ENCODE results near the gene WASF3. TPM values are rescaled to one million over a fixed set of nuclear protein-coding genes. Genes with fewer than 3 reads are reported as not detected.
A peak's percentile ranks its signal among the peaks of the same experiment; 100 is the strongest.
"Not testable (repeated sequence)": the region's sequence is repeated elsewhere in the genome, so short reads cannot be mapped to it uniquely, and the experiment has no call there.

WASF3 gene
- total RNA-seq, 1 donor from 2014 or later: 20.0 TPM

- Mint-ChIP-seq H3K9me3 (ENCODE audit: unreplicated experiment) (peaks cover 25% of the 10 kb centered on the region), H3K4me3 (ENCODE audit: unreplicated experiment) (no peak overlapping the region), H3K36me3 (ENCODE audit: unreplicated experiment) (peaks cover 28% of the 10 kb centered on the region), H3K27me3 (ENCODE audit: unreplicated experiment) (no peaks in the 10 kb centered on the region), H3K4me1 (ENCODE audit: unreplicated experiment) (peaks cover 4% of the 10 kb centered on the region), H3K27ac (ENCODE audit: unreplicated experiment) (no peak overlapping the region)
- DNase-seq (ENCODE audit: extremely low spot score, unreplicated experiment): no peak
- no peak for TF ChIP-seq CTCF (IDR thresholded peaks at IDR 0.05)
Observed at GRCh38 chr13:26626271-26626670, 68.8 kb downstream of the WASF3 start.

GRCh38 chr13:26628706-26629105 lies 71.2 kb downstream of the WASF3 start:
- no peak for DNase-seq (ENCODE audit: extremely low spot score, unreplicated experiment)
- H3K4me3 Mint-ChIP-seq (ENCODE audit: unreplicated experiment): no peak overlapping the region
- H3K4me1 Mint-ChIP-seq (ENCODE audit: unreplicated experiment): peaks cover 4% of the 10 kb centered on the region
- H3K27ac Mint-ChIP-seq (ENCODE audit: unreplicated experiment): no peak overlapping the region
- no peaks in the 10 kb centered on the region for H3K27me3 Mint-ChIP-seq (ENCODE audit: unreplicated experiment)
- peak; percentile 21 for TF ChIP-seq CTCF (IDR thresholded peaks at IDR 0.05)
- peaks cover 19% of the 10 kb centered on the region for H3K36me3 Mint-ChIP-seq (ENCODE audit: unreplicated experiment)
- peaks cover 23% of the 10 kb centered on the region for H3K9me3 Mint-ChIP-seq (ENCODE audit: unreplicated experiment)

- Mint-ChIP-seq H3K4me1 (ENCODE audit: unreplicated experiment) (peaks cover 4% of the 10 kb centered on the region), H3K36me3 (ENCODE audit: unreplicated experiment) (peaks cover 17% of the 10 kb centered on the region), H3K9me3 (ENCODE audit: unreplicated experiment) (peaks cover 23% of the 10 kb centered on the region), H3K4me3 (ENCODE audit: unreplicated experiment) (no peak overlapping the region), H3K27ac (ENCODE audit: unreplicated experiment) (no peak overlapping the region), H3K27me3 (ENCODE audit: unreplicated experiment) (no peaks in the 10 kb centered on the region)
- no peak for TF ChIP-seq CTCF (IDR thresholded peaks at IDR 0.05)
- no peak for DNase-seq (ENCODE audit: extremely low spot score, unreplicated experiment)
Observed at GRCh38 chr13:26629260-26629825, 71.9 kb downstream of the WASF3 start.

- H3K4me1 Mint-ChIP-seq (ENCODE audit: unreplicated experiment); H3K4me3 Mint-ChIP-seq (ENCODE audit: unreplicated experiment); DNase-seq (ENCODE audit: extremely low spot score, unreplicated experiment); H3K27ac Mint-ChIP-seq (ENCODE audit: unreplicated experiment); H3K27me3 Mint-ChIP-seq (ENCODE audit: unreplicated experiment): not testable (repeated sequence)
- H3K36me3 Mint-ChIP-seq (ENCODE audit: unreplicated experiment): peaks cover 17% of the 10 kb centered on the region
- H3K9me3 Mint-ChIP-seq (ENCODE audit: unreplicated experiment): peaks cover 22% of the 10 kb centered on the region
Observed at GRCh38 chr13:26635634-26636033, 78.2 kb downstream of the WASF3 start.

- not testable (repeated sequence) for H3K27ac Mint-ChIP-seq (ENCODE audit: unreplicated experiment); H3K4me3 Mint-ChIP-seq (ENCODE audit: unreplicated experiment); DNase-seq (ENCODE audit: extremely low spot score, unreplicated experiment); H3K27me3 Mint-ChIP-seq (ENCODE audit: unreplicated experiment); H3K4me1 Mint-ChIP-seq (ENCODE audit: unreplicated experiment)
- H3K9me3 Mint-ChIP-seq (ENCODE audit: unreplicated experiment): peaks cover 22% of the 10 kb centered on the region
- peaks cover 17% of the 10 kb centered on the region for H3K36me3 Mint-ChIP-seq (ENCODE audit: unreplicated experiment)
Observed at GRCh38 chr13:26636073-26636472, 78.6 kb downstream of the WASF3 start.

- peaks cover 17% of the 10 kb centered on the region for H3K9me3 Mint-ChIP-seq (ENCODE audit: unreplicated experiment)
- no peak overlapping the region for H3K27ac Mint-ChIP-seq (ENCODE audit: unreplicated experiment)
- no peak for TF ChIP-seq CTCF (IDR thresholded peaks at IDR 0.05)
- H3K4me3 Mint-ChIP-seq (ENCODE audit: unreplicated experiment): no peak overlapping the region
- no peaks in the 10 kb centered on the region for H3K27me3 Mint-ChIP-seq (ENCODE audit: unreplicated experiment)
- H3K4me1 Mint-ChIP-seq (ENCODE audit: unreplicated experiment): peaks cover 12% of the 10 kb centered on the region
- peaks cover 22% of the 10 kb centered on the region for H3K36me3 Mint-ChIP-seq (ENCODE audit: unreplicated experiment)
- DNase-seq (ENCODE audit: extremely low spot score, unreplicated experiment): no peak
Observed at GRCh38 chr13:26646603-26647002, 89.1 kb downstream of the WASF3 start.

Measured in osteocyte (in vitro differentiated cells).